ENCODE results near the gene CNTN4. TPM values are rescaled to one million over a fixed set of nuclear protein-coding genes. Genes with fewer than 3 reads are reported as not detected.
"Not testable (repeated sequence)": the region's sequence is repeated elsewhere in the genome, so short reads cannot be mapped to it uniquely, and the experiment has no call there.

The CNTN4 gene
- 40.0 TPM for total RNA-seq (ENCODE audit: insufficient read depth, low replicate concordance)

DNA sequence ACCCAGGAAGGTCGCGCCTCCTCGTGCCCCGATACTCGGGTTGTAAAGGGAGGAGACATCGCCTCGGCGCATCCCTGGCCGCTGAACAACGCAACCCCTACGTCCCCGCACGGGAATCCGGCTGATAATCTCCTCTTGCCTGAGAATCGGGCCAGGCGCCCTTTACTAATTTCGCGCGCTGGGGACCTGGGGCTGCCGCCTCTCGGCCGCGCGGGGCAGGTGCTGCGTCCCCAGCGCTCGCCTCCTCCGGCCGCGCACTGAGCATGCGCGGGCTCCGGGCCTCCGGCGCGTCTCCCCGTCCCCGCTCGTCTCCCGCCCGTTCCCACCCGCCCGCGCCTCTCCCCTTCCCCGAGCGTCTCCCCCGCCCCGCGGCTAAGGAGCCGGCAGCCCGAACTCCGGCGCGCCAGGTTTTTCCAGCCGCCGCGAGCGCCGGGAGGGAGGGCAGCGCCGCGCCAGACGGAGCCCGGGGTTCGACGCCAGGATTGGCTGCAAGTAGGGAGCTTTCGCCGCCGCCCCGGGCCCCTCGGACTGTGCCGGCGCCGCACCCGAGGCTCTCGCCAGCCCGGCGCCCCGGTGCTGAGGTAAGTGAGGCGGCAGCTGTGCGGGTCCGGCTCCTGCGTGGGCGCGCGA, at the start of gene CNTN4:
CNTN4 (plus strand) TSS at position 469 of the 630 bp plus-strand sequence.
- peak; percentile 95 for DNase-seq (ENCODE audit: low spot score)

DNA sequence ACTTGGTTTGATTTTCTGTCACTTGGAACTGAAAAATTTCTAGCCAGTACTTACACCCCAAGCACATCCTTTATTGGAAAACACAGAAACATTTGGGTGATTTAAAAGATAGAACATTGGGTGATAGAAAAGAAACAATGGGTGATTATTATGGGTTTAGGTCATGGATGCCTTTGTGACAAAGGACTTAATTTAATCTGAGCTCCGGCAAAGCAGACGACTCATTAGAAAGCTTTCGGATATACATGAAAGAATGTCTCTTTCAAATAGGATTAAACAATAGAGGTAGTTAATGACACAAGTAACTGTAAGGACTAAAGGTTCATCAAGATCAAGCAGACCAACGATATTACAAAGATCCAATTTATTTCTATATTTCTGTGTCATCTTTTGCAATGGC, 37.3 kb upstream of the CNTN4 start:
- DNase-seq (ENCODE audit: low spot score), result no peak

DNA sequence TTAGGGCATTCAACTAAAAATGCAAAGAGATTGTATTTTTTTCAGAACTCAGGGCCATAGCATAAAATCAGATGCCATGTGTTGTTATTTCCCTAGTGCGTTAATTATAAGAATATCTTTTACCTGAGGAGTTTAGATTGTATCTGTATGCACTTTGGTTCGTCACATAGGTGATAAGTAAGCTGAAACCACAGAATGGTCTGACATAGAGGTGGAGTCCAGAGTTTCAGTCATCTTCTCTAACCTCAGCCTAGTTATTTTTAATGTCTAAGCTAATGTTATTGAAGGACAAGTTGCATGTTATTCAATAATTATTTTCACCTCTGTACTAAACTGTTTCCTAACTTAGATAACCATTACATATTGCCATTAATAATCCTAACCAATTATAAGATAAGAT, 27.1 kb upstream of the CNTN4 start:
- DNase-seq (ENCODE audit: low spot score), result no peak

DNA sequence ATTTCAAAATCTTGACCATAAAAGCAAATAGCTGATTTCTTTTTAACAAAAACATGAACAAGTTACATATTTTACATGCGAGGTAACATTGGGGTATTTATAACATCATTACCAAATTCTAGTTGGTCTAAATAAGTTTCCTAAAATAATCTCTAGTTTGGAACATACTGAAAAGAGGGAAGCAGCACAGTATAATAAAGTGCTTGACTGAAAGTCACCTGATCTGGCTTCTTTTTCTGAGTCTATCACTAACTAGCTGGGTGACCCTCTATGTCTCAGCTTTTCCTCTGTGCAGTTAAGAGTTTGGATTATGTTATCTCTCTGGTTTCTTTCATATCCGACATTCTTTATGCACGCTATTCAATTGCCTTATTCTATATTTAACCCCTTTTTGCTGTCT, 19.8 kb upstream of the CNTN4 start:
- DNase-seq (ENCODE audit: low spot score), result peak; percentile 40

DNA sequence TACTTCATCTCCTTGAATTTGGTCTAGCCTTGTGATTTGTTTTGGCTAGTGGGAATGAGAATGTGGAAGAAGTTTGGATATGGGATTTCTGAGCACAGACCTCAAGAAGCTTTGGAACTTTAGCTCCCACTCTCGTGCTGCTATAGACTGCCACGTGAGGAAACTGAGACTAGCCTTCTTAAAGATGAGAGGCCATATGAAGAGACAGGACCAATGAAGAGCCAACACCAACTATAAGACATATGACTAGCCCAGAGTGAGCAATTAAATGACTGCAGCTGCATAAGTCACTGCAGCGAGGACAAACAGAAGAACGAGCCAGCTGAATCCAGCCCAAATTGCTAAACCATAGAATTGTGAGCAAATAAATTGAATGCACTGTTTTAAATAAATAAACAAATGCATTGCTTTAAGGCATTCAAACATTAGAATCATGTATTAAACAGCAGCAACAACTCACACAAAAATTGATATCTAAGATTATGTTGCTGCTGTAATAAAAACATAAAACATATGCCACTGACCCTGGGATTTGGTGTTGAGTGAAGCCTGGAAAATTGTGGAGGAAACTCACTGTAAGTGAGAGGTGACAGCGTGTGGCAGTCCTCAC, 15.7 kb upstream of the CNTN4 start:
- no peak for DNase-seq (ENCODE audit: low spot score)

DNA sequence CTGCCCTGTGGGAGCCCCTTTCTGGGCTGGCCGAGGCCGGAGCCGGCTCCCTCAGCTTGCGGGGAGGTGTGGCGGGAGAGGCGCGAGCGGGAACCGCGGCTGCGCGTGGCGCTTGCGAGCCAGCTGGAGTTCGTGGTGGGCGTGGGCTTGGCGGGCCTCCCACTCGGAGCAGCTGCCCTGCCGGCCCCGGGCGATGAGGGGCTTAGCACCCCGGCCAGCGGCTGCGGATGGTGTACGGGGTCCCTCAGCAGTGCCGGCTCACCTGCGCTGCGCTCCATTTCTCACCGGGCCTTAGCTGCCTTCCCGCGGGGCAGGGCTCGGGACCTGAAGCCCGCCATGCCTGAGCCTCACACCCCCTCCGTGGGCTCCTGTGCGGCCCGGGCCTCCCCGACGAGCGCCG, 15.1 kb upstream of the CNTN4 start:
- DNase-seq (ENCODE audit: low spot score), result not testable (repeated sequence)

DNA sequence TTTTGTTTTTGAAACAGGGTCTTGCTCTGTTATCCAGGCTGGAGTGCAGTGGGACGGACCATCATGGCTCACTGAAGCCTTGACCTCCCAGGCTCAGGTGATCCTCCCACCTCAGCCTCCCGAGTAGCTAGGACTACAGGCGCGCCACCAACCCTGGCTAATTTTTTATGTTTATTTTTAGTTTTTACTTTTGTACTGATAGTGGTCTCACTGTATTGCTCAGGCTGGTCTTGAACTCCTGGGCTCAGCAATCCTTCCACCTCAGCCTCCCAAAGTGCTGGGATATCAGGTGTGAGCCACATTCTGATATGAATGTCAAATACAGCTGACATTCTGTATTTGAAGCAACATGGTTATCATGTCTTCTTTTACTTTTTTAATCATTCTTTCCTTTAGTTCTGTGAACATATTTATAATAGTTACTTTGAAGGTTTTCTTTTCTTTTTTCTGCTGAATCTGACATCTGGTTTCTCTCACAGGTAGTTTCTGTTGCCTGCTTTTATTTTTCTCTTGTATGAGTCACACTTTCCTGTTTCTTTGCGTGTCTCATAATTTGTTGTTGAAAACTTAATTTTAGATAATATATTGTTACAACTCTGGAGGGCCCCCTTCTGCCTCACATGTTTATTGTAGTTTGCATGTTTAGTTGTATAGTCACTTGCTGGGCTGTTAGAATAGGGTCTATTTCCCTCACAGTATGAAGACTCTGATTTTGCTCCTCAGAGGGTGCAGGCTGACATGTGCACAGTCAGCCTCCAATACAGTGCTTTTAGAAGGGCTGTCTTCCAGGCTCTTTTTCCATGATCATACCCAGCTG, 8.4 kb upstream of the CNTN4 start:
- DNase-seq (ENCODE audit: low spot score), result peak; percentile 10

DNA sequence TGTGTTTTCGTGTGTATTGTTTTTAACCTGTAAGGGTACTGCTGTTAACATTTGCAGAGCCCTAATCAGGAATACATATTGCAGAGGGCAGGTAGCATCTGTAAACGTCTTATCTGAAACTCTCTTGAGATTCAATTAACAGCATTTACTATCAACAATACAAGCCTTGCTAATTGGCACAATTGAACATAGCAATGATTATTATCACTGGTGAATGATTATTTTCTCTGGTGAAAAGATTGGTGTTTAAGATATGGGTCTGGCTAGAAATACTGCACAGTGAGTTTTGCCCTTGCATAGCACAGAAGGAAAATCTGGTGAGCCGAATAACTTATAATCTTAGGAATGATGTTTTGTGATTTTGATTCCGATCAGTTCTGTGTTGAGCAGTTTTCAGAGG, 5.9 kb upstream of the CNTN4 start:
- no peak for DNase-seq (ENCODE audit: low spot score)

DNA sequence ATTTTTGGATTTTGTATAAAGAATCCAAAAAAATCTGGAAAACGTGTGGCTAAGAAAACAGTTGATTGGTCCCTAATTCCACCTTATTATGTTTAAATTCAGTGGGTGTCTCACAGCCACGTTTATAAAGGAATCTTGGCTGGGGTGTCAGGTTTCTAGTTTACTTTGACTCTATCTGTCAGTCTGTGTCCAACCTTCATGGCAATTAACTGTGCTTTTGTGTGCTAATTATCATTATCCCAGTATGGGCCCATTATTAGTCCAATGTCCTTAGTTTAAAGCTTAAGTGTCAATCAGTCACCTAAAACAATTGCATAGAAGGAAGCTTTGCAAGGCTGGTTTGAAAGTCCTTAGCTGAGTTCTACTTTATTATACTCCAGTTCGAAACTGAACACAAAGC, 3.7 kb upstream of the CNTN4 start:
- DNase-seq (ENCODE audit: low spot score), result no peak

DNA sequence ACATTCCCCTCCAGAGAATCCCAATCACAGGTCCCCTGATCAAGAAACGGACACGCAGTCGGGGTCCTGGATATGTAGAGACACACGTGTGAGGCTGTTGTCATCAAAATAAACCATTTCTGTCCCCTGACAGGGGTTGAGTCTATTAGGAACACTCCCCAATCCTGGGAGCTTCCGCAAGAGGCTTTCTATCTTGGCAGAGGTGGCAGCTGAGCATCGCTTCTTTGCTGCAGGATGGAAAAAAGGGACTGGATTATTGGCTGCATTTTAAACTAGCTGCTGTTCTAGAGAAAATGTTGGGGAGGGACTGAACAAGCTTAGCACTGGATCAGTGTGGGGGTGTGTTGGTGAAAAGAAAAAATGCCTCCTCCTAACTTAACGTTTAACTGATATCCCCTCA, 2.5 kb upstream of the CNTN4 start:
- peak; percentile 70 for DNase-seq (ENCODE audit: low spot score)

DNA sequence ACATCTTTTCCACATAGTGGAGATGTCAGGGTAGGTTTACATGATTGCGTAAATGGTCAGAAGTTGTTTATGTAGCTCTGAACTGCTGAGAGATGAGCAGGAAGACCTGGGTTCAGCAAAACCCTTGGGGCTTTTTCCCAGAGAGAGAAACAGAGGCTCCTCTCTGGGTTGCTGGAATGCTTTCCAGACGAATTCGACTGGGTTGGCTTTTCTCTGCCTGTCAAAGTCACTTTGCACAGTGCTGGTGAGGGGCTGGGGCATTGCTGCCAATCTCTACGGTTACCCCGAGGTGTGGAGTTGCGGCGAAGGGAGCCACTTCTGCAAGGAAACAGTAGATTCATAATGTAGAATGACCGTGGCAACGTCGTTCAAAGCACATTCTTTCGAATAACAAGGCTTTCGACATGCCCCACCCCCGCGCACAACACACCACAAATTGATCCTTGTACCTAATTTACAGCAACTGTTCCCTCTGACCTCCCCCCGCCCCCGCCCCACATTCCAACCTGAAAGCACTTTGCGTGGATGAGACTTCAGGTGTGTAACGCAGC, 950 bp upstream of the CNTN4 start:
- DNase-seq (ENCODE audit: low spot score), result peak; percentile 50

DNA sequence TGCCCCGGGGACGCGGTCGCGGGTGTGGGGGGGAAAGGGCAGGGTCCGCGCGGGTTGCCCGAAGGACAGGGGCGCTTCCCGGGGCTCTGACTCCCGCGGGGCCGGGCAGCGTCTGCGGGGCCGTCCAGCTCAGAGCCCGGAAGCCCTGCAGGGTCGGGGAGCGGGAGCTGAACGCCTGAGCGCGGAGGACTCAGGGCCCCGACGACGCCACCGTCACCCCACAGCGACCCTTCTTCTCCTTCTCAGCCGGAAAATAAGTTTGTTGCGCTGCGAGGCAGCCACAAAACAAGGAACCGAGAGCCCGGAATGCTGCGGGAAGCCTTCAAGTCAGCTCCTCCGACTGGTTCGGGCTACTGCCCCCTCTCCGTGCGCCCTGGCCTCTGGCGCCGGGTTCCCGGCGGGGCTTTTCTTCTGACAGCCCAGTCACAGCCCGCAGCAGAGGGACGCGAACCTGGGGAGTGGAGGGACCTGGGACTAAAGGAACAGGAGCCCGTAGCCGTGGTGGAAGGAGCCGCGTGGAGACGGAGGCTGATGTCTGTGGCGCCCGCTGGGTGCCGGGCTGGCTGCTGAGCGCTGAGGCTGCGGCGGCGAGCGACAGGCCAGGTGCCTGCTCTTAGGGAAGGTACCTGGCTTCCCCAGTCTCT, 484 bp downstream of the CNTN4 start:
- peak; percentile 65 for DNase-seq (ENCODE audit: low spot score)

DNA sequence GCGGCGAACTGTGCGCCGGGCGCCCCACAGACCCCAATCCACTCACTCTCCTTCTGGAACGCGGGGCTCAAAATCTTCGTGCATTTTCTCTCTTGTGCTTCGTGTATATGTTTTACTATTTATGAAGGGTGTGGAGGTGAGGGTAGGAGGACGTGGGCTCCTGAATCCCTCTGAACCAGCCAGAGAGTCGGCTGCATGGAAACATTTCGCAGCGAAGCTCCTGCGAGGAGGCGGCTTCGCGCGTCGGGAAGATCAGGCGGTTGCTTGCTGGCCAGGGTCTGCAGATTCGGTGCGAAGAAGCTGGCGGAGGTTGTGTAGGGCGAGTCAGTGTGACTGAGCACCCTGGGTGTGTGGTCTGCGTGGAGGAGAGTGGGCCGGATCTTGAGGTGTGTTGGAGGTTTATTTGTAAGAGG, 1.1 kb downstream of the CNTN4 start:
- DNase-seq (ENCODE audit: low spot score), result peak; percentile 34

DNA sequence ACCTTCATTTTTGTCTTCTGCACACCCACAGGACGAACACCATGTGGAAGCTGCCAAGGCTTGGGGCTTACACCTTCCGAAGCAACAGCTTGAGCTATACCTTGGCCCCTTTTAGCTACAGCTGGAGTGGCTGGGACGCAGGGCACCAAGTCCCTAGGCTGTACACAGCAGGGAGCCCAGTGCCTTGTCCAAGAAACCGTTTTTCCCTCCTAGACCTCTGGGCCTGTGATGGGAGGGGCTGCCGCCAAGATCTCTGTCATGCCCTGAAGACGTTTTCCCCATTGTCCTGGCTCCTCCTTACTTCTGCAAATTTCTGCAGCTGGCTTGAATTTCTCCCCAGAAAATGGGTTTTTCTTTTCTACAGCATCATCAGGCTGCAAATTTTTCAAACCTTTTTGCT, 7.8 kb downstream of the CNTN4 start:
- no peak for DNase-seq (ENCODE audit: low spot score)

DNA sequence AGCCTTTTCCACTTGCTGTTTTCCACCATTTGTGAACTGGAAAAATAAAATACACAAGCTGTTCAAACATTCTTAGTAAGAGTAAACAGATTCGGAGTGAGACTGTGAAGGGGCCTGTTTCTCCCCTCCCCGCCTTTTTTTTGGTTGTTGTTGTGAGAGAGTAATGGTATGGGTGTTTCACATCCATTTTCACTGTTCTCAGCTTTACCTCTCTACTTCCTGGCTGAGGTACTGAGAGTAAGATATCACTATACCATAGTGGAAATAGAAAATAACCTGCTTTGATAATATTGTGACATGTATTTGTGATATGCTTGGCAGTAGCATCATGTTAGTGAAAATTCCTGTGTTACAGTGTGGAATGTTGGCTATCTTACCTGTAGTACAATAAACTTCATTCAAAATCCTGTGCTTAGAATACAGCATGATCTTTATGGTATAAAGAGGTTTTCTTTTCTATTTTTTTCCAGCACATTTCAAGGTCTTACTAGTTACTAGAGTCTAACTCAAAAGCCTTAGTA, 12.0 kb downstream of the CNTN4 start:
- no peak for DNase-seq (ENCODE audit: low spot score)

DNA sequence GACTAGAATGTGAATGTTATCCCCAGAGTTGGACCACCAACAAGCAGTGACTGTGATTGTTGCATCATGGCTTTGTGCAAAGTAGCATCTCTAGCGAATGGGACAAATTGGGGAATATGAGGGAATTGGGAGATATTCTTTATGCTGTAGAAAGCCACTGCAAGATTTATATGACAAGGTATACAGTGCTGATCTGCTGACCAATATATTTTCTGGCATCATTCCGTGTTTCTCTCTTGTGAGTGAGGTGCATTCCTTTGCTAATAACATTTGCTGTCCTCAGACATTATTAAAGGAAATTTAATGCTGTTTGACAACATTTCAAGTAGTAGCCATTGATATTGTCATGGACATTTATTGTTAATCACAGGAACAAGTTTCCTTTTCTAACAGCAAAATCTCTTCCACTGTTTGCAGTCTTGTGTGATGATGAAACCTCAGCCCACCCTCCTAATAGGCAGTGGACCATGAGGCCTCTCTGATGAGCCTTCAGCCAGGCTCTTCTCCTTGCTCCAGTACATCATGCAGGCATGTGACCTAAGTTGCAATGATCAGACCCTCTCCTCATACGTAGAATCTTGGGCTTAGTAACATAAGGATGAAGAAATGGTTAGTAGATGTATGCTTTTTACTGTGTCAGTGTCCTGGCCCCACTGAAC, 16.1 kb downstream of the CNTN4 start:
- no peak for DNase-seq (ENCODE audit: low spot score)

DNA sequence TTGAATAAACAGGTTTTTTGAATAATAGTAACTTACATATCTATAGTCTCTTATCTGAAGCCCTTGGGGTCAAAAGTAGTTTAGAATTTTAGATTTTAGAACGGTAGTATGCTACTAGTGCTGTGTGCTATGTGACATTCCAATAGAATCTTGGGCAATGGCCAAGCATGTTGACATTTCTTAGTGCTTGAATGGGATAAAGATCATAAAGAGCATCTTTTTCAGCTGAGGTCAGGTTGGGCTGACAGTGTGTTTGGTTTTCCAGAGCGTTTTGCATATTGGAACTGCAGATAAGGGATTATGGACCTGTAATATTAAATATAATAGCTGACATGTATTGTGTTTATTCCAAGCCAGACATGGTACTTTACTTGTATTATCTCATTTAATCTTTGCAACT, 32.1 kb downstream of the CNTN4 start:
- DNase-seq (ENCODE audit: low spot score), result no peak

DNA sequence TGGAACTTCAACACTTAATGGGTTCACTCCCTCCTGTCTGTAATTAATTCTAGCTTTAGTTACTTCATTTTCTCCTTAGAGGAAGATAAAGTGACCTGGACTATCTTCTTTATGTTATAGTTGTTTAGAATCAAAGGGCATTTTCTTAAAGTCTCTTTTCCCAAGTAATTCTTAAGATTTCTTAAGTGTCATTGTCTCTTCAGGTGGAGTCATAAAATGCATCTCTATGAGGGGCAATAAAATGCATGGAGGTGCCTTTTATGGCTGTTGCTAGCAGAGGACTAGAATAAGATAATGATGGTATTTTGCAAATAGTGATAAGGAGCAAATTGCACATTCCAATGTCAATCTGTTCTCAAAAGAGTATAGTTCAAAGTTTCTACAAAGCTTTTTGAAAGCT, 34.5 kb downstream of the CNTN4 start:
- no peak for DNase-seq (ENCODE audit: low spot score)

DNA sequence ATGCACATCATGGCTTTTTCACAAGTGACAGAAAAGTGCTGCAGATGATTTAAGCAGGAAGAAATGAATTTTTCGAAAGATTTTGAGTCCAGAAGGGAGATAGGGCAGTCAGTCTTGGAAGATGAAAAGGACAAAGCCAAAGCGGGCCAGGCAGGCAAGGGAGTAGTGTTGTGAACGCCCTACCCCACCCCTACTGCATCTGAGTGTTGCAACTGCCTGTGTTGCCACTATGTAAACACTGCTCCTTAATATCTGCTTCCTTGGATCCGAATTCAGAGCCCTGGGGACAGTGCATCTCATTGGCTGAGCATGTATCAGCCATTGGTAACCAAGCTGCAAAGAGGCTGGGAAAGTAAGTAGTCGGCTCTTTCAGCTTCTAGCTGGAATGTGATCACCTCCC, 39.0 kb downstream of the CNTN4 start:
- no peak for DNase-seq (ENCODE audit: low spot score)

DNA sequence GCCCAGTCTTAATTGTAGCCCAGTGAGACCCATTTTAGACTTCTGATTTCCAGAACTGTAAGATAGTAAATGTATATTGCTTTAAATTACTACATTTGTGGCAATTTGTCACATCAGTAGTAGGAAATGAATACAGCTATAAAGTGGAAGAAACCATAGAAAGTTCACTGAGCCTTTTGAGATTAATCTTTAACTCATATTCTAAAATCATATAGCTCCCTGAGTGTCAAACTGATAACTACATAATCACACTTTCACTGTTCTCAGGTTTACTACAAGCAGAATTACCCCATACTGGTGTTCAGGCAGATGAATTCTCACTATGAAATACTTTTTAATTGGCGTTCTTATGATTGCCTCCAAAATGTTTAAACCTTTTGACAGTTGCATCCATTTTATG, 42.8 kb downstream of the CNTN4 start:
- DNase-seq (ENCODE audit: low spot score), result no peak

Measured in umbilical cord (tissue), 2 donors.